Measurements from ENCODE around the gene ACLY.

ACLY gene

GRCh38 chr17:41943492-41943891 lies 24.7 kb upstream of the ACLY start:
- no peaks in the 10 kb centered on the region for H3K27me3 ChIP-seq (ENCODE audit: control insufficient read depth in 3 of 3, insufficient read depth in 3 of 3, low read depth in 1 of 3, low read length in 3 of 3)
- H3K4me1 ChIP-seq (ENCODE audit: control insufficient read depth in 2 of 2, insufficient read depth in 1 of 2, low read depth in 1 of 2, low read length in 2 of 2), result no peaks in the 10 kb centered on the region
- no peak overlapping the region for H2BK12ac ChIP-seq (ENCODE audit: low read length)
- no peak overlapping the region for H2BK120ac ChIP-seq (ENCODE audit: low read depth, low read length)
- no peak overlapping the region for H3K18ac ChIP-seq (ENCODE audit: low read length)
- H3K4ac ChIP-seq (ENCODE audit: low read length), result no peak overlapping the region
- no peak overlapping the region for H3K23ac ChIP-seq (ENCODE audit: low read depth, low read length, poor library complexity)
- DNase-seq (ENCODE audit: low spot score), result no peak
- H3K4me2 ChIP-seq (ENCODE audit: insufficient read depth, low read length, poor library complexity, severe bottlenecking), result no peak overlapping the region
- no peaks in the 10 kb centered on the region for H3K79me1 ChIP-seq (ENCODE audit: low read depth, low read length)
- no peak overlapping the region for H3K14ac ChIP-seq (ENCODE audit: low read length)
- no peak overlapping the region for H3K4me3 ChIP-seq (ENCODE audit: low read length in 2 of 2)
- no peak overlapping the region for H2AFZ ChIP-seq (ENCODE audit: low read length)
- H2AK5ac ChIP-seq (ENCODE audit: low read depth, low read length), result no peak overlapping the region
- H2BK5ac ChIP-seq (ENCODE audit: low read length), result no peak overlapping the region
- no peaks in the 10 kb centered on the region for H3K9me3 ChIP-seq (replicated peaks in 1 of 2; ENCODE audit: control insufficient read depth in 2 of 2, insufficient read depth in 1 of 2, low read depth in 1 of 2, low read length in 2 of 2)
- H3K9ac ChIP-seq (ENCODE audit: low read depth, low read length, poor library complexity), result no peak overlapping the region
- no peak overlapping the region for H3K27ac ChIP-seq (replicated peaks; ENCODE audit: low read length)
- H3K36me3 ChIP-seq (replicated peaks in 1 of 2; ENCODE audit: control insufficient read depth in 2 of 2, insufficient read depth in 2 of 2, low read length in 2 of 2), result peaks cover 5 to 21% of the 10 kb centered on the region in 2 donors
- no peak overlapping the region for H2BK15ac ChIP-seq (ENCODE audit: low read length)
- H4K91ac ChIP-seq (ENCODE audit: low read depth, low read length, poor library complexity), result no peak overlapping the region
- no peak overlapping the region for H4K8ac ChIP-seq (ENCODE audit: low read depth, low read length)
- no CpG with 5 or more reads among the region's 3 CpGs for WGBS, 2 donors (ENCODE audit: extremely low coverage in 2 of 2, insufficient read length in 2 of 2, insufficient replicate concordance in 1 of 2)

GRCh38 chr17:41942626-41943373 lies 24.0 kb upstream of the ACLY start:
- H2BK5ac ChIP-seq (ENCODE audit: low read length), result no peak overlapping the region
- H4K91ac ChIP-seq (ENCODE audit: low read depth, low read length, poor library complexity), result no peak overlapping the region
- H2AK5ac ChIP-seq (ENCODE audit: low read depth, low read length), result no peak overlapping the region
- DNase-seq (ENCODE audit: low spot score), result no peak
- no peaks in the 10 kb centered on the region for H3K79me1 ChIP-seq (ENCODE audit: low read depth, low read length)
- no peak overlapping the region for H3K4me3 ChIP-seq (ENCODE audit: low read length in 2 of 2)
- H2BK12ac ChIP-seq (ENCODE audit: low read length), result no peak overlapping the region
- no peak overlapping the region for H2BK15ac ChIP-seq (ENCODE audit: low read length)
- H3K4me1 ChIP-seq (ENCODE audit: control insufficient read depth in 2 of 2, insufficient read depth in 1 of 2, low read depth in 1 of 2, low read length in 2 of 2), result no peaks in the 10 kb centered on the region
- H3K36me3 ChIP-seq (replicated peaks in 1 of 2; ENCODE audit: control insufficient read depth in 2 of 2, insufficient read depth in 2 of 2, low read length in 2 of 2), result peaks cover 6 to 24% of the 10 kb centered on the region in 2 donors
- peak overlapping the region; percentile 63 for H3K9ac ChIP-seq (ENCODE audit: low read depth, low read length, poor library complexity)
- peak overlapping the region; percentile 47 for H2BK120ac ChIP-seq (ENCODE audit: low read depth, low read length)
- no peak overlapping the region for H2AFZ ChIP-seq (ENCODE audit: low read length)
- no peak overlapping the region for H3K18ac ChIP-seq (ENCODE audit: low read length)
- H3K27ac ChIP-seq (replicated peaks; ENCODE audit: low read length), result no peak overlapping the region
- no peak overlapping the region for H3K4me2 ChIP-seq (ENCODE audit: insufficient read depth, low read length, poor library complexity, severe bottlenecking)
- WGBS, 2 donors (ENCODE audit: extremely low coverage in 2 of 2, insufficient read length in 2 of 2, insufficient replicate concordance in 1 of 2), result no CpG with 5 or more reads among the region's 8 CpGs
- H3K14ac ChIP-seq (ENCODE audit: low read length), result peak overlapping the region; percentile 84
- no peaks in the 10 kb centered on the region for H3K27me3 ChIP-seq (ENCODE audit: control insufficient read depth in 3 of 3, insufficient read depth in 3 of 3, low read depth in 1 of 3, low read length in 3 of 3)
- peak overlapping the region; percentile 37 for H3K4ac ChIP-seq (ENCODE audit: low read length)
- no peaks in the 10 kb centered on the region for H3K9me3 ChIP-seq (replicated peaks in 1 of 2; ENCODE audit: control insufficient read depth in 2 of 2, insufficient read depth in 1 of 2, low read depth in 1 of 2, low read length in 2 of 2)
- H4K8ac ChIP-seq (ENCODE audit: low read depth, low read length), result peak overlapping the region; percentile 72
- no peak overlapping the region for H3K23ac ChIP-seq (ENCODE audit: low read depth, low read length, poor library complexity)

- Histone ChIP-seq H3K4me2 (ENCODE audit: insufficient read depth, low read length, poor library complexity, severe bottlenecking) (no peak overlapping the region), H3K18ac (ENCODE audit: low read length) (no peak overlapping the region), H3K27ac (replicated peaks; ENCODE audit: low read length) (no peak overlapping the region), H3K27me3 (ENCODE audit: control insufficient read depth in 3 of 3, insufficient read depth in 3 of 3, low read depth in 1 of 3, low read length in 3 of 3) (no peaks in the 10 kb centered on the region), H3K23ac (ENCODE audit: low read depth, low read length, poor library complexity) (no peak overlapping the region), H3K4me3 (ENCODE audit: low read length in 2 of 2) (no peak overlapping the region), H3K4ac (ENCODE audit: low read length) (no peak overlapping the region), H2BK120ac (ENCODE audit: low read depth, low read length) (no peak overlapping the region), H3K14ac (ENCODE audit: low read length) (no peak overlapping the region), H3K9ac (ENCODE audit: low read depth, low read length, poor library complexity) (no peak overlapping the region), H2BK5ac (ENCODE audit: low read length) (no peak overlapping the region), H2BK12ac (ENCODE audit: low read length) (no peak overlapping the region), H3K9me3 (replicated peaks in 1 of 2; ENCODE audit: control insufficient read depth in 2 of 2, insufficient read depth in 1 of 2, low read depth in 1 of 2, low read length in 2 of 2) (no peaks in the 10 kb centered on the region), H2AFZ (ENCODE audit: low read length) (no peak overlapping the region), H3K79me1 (ENCODE audit: low read depth, low read length) (no peaks in the 10 kb centered on the region), H3K36me3 (replicated peaks in 1 of 2; ENCODE audit: control insufficient read depth in 2 of 2, insufficient read depth in 2 of 2, low read length in 2 of 2) (peaks cover 12 to 39% of the 10 kb centered on the region in 2 donors), H2AK5ac (ENCODE audit: low read depth, low read length) (no peak overlapping the region), H4K8ac (ENCODE audit: low read depth, low read length) (no peak overlapping the region), H4K91ac (ENCODE audit: low read depth, low read length, poor library complexity) (no peak overlapping the region), H2BK15ac (ENCODE audit: low read length) (no peak overlapping the region), H3K4me1 (ENCODE audit: control insufficient read depth in 2 of 2, insufficient read depth in 1 of 2, low read depth in 1 of 2, low read length in 2 of 2) (no peaks in the 10 kb centered on the region)
- WGBS, 2 donors (ENCODE audit: extremely low coverage in 2 of 2, insufficient read length in 2 of 2, insufficient replicate concordance in 1 of 2), result no CpG with 5 or more reads among the region's 5 CpGs
- DNase-seq (ENCODE audit: low spot score), result no peak
These were observed 22.4 kb upstream of the ACLY start for GRCh38 chr17:41941168-41941567.

- Histone ChIP-seq H3K27me3 (ENCODE audit: control insufficient read depth in 3 of 3, insufficient read depth in 3 of 3, low read depth in 1 of 3, low read length in 3 of 3) (no peaks in the 10 kb centered on the region), H3K4me1 (ENCODE audit: control insufficient read depth in 2 of 2, insufficient read depth in 1 of 2, low read depth in 1 of 2, low read length in 2 of 2) (no peaks in the 10 kb centered on the region), H2BK12ac (ENCODE audit: low read length) (no peak overlapping the region), H2BK15ac (ENCODE audit: low read length) (no peak overlapping the region), H3K4ac (ENCODE audit: low read length) (no peak overlapping the region), H3K9me3 (replicated peaks in 1 of 2; ENCODE audit: control insufficient read depth in 2 of 2, insufficient read depth in 1 of 2, low read depth in 1 of 2, low read length in 2 of 2) (no peaks in the 10 kb centered on the region), H4K91ac (ENCODE audit: low read depth, low read length, poor library complexity) (no peak overlapping the region), H2BK120ac (ENCODE audit: low read depth, low read length) (no peak overlapping the region), H3K18ac (ENCODE audit: low read length) (no peak overlapping the region), H3K4me2 (ENCODE audit: insufficient read depth, low read length, poor library complexity, severe bottlenecking) (no peak overlapping the region), H3K23ac (ENCODE audit: low read depth, low read length, poor library complexity) (no peak overlapping the region), H3K9ac (ENCODE audit: low read depth, low read length, poor library complexity) (no peak overlapping the region), H2BK5ac (ENCODE audit: low read length) (no peak overlapping the region), H2AFZ (ENCODE audit: low read length) (no peak overlapping the region), H3K36me3 (replicated peaks in 1 of 2; ENCODE audit: control insufficient read depth in 2 of 2, insufficient read depth in 2 of 2, low read length in 2 of 2) (peaks cover 19 to 48% of the 10 kb centered on the region in 2 donors), H2AK5ac (ENCODE audit: low read depth, low read length) (no peak overlapping the region), H4K8ac (ENCODE audit: low read depth, low read length) (no peak overlapping the region), H3K4me3 (ENCODE audit: low read length in 2 of 2) (no peak overlapping the region), H3K79me1 (ENCODE audit: low read depth, low read length) (no peaks in the 10 kb centered on the region), H3K14ac (ENCODE audit: low read length) (no peak overlapping the region), H3K27ac (replicated peaks; ENCODE audit: low read length) (no peak overlapping the region)
- no peak for DNase-seq (ENCODE audit: low spot score)
- no CpG with 5 or more reads among the region's 6 CpGs for WGBS, 2 donors (ENCODE audit: extremely low coverage in 2 of 2, insufficient read length in 2 of 2, insufficient replicate concordance in 1 of 2)
These were observed 20.9 kb upstream of the ACLY start for GRCh38 chr17:41939693-41940090.
